RWPE1 (cell line): ENCODE measurements around the gene THAP5.

ENCODE experiments used
- CTCF ChIA-PET: fragments of 350-600 bp; sonication (Branson Sonifier 250); formaldehyde crosslinking; extraction: SDS; loops from one replicate; lab custom pipeline; 2021; lab: Yijun Ruan, JAX
- POLR2A ChIA-PET: fragments of 400-600 bp; formaldehyde crosslinking; extraction: SDS; loops from one replicate; lab custom pipeline; 2020; ENCODE audit warnings: antibody characterized with exemption; ENCODE audit not compliant: low non-redundant PET; lab: Yijun Ruan, JAX
- DNase-seq: peaks from one replicate; pipeline ENCODE4 v3.0.0; 2012; ENCODE audit warnings: low spot score
- H3K27ac ChIP-seq: fragments of 450-650 bp; 2 replicates; pipeline ENCODE4 v1.5.1; 2017
- CTCF ChIP-seq: fragments of 450-650 bp; conservative IDR thresholded peaks from 2 replicates; pipeline ENCODE4 v1.5.1; 2017; ENCODE audit warnings: low read depth, mild to moderate bottlenecking

THAP5 gene

GRCh38 chr7:108576116-108576515 lies 6.6 kb upstream of the THAP5 start:
- CTCF ChIA-PET: no interaction called here
- DNase-seq: no peak
- H3K27ac ChIP-seq: no peak overlapping the region
- POLR2A ChIA-PET: no interaction called here
- TF ChIP-seq CTCF: no peak

GRCh38 chr7:108575156-108575555 lies 5.7 kb upstream of the THAP5 start:
- ChIA-PET POLR2A (no interaction called here), CTCF (no interaction called here)
- TF ChIP-seq CTCF: no peak
- no peak for DNase-seq
- H3K27ac ChIP-seq: no peak overlapping the region

GRCh38 chr7:108572480-108572879 lies 3.0 kb upstream of the THAP5 start:
- ChIA-PET CTCF (no interaction called here), POLR2A (no interaction called here)
- DNase-seq: no peak
- TF ChIP-seq CTCF: no peak
- no peak overlapping the region for H3K27ac ChIP-seq

GRCh38 chr7:108570146-108570755 lies 745 bp upstream of the THAP5 start:
- DNase-seq: peak; percentile 50
- ChIA-PET CTCF (interaction anchor here (0.6 to 0.7 kb wide), 2 partner anchors 43 to 1113 kb away, joined by 3 to 4 read pairs; no protein-coding TSS in a partner anchor), POLR2A (interaction anchor here (0.7 to 1.2 kb wide), 3 partner anchors 24 to 42 kb away, joined by 3 read pairs; no protein-coding TSS in a partner anchor)
- TF ChIP-seq CTCF: no peak
- H3K27ac ChIP-seq: peak overlapping the region; percentile 93

- no peak for DNase-seq
- peak overlapping the region; percentile 93 for H3K27ac ChIP-seq
- CTCF ChIA-PET: no interaction called here
- POLR2A ChIA-PET: interaction anchor here (0.9 kb wide), 1 partner anchor 43 kb away, joined by 5 read pairs; the partner anchor contains the start of gene PNPLA8
- no peak for TF ChIP-seq CTCF
Observed at GRCh38 chr7:108568801-108569380, 615 bp downstream of the THAP5 start.

GRCh38 chr7:108565987-108566386 lies 3.5 kb downstream of the THAP5 start:
- DNase-seq: no peak
- ChIA-PET CTCF (no interaction called here), POLR2A (no interaction called here)
- TF ChIP-seq CTCF: no peak
- H3K27ac ChIP-seq: no peak overlapping the region
